Measurements from ENCODE around the gene CAPZB.

Gene CAPZB

DNA sequence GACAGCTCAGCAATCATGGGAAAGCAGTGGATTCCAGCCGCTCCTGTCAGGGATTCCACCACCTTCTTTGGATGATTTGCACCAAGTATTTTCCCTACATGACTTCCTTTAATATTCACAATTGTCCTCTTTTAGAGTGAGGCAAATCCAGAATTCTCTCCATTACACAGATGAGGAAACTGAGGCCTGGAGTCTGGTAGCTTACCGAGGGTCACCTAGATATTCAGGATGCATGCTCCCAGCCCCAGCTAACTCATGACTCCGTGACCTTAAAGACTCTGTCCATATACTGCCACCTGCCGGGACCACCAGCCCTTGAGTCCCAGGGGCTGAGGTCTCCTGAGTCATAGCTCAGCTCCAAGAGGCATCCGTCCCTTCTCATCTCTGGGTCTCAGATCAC lies 80.6 kb downstream of the CAPZB start:
- no peak for DNase-seq

DNA sequence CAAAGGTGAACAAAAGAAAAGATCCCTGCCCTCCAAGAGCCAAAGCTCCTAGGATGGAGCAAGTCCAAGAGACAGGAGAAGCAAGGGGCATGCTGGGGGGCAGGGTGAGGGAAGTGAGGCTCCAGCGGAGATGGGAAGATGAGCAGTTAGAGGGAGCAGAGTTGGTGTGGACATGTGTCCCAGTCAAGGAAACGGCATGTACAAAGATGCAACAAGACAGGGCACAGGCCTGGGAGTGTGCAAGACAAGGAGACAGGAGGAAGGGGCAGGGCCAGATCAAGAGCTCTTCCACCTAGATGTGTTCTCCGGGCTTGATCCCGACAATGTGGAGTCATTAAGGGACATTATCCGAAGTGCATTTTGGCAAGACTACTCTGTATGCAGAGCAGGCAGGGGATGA lies 82.1 kb downstream of the CAPZB start:
- no peak for DNase-seq

DNA sequence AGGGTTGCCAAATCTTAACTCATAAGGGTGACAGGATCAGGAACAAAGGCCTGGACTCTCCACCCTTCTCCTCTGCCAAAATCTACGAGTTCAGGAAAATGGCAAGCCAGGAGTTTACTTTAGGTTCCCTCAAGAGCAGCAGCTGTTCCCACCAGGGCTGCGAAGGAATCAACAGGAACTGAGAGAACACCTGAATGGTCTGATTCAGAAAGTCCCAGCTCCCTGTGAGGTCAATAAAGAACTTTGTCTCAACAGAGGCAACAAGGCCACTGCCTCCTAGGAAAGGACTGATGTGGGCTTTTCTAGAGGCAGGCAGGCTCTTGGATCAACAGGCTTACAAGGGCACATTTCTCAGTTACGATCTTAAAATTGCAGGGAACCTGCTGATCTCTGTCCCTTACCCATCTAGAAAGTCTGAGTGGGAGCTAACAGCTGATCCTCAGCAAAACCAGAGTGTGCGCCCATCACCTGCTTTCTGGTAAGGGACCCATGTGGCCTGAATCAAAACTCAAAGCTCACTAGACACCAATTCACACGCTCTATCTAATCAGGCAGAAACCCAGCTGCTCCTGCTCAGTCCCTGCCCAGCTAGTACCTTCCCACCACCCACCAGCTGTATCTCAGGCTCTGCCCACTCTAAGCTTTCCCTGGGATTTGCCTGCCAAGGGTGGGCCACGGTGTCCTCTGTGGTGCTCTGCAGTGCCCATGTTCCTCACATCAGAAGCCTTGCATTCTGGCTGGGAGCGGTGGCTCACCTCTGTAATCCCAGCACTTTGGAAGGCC lies 83.1 kb downstream of the CAPZB start:
- no peak for DNase-seq

DNA sequence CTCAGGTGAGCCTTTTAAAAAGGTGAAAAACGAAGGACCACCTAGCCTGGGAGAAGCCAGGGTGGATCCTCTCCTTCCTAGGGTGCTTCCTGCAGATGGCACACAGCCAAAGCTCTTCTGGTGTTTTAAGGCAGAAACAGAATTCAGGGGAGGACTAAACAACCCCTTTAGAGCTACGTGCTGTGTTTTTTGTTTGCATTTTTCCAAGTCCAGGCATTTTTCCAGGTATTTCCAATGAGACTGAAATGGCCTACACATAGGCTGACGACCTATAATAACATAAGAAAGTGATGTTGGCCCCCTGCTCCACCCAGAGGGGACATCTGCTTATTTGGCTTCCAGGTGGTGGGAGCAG lies 83.8 kb downstream of the CAPZB start:
- DNase-seq: no peak

DNA sequence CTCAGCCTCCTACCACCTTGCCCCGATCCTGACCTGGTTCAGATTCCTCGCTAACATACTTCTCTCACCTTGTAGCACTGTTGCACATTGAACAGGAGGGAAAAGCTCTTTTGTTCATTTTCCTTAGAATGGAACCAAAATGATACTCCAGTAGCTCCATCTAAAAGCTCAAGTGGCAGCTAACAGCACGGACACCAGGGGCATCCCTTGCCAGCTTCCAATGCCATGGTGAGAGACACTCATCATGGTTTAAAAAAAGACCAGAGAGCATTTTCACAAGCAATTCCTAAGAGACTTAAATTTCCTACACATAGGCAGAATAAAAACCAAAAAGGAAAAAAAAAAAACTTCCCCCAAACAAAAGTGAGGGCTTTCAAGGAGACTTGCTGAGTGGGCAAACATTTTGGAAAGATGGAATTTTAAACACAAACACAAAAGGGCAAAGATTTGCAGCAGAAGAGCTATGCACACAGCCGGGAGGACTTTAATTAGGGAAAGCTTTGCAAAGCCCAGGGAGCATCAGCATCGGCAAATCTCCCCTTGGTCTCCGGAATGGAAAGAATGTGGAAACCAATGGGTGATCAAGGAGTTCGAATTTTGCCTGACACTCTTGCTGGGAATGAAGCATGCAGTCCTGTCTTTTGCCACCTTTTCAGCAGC lies 84.3 kb downstream of the CAPZB start:
- no peak for DNase-seq

- DNase-seq: no peak
Measured at GRCh38 chr1:19400192-19400611, 85.1 kb downstream of the CAPZB start.

GRCh38 chr1:19398309-19398760 lies 87.0 kb downstream of the CAPZB start:
- DNase-seq: no peak

DNA sequence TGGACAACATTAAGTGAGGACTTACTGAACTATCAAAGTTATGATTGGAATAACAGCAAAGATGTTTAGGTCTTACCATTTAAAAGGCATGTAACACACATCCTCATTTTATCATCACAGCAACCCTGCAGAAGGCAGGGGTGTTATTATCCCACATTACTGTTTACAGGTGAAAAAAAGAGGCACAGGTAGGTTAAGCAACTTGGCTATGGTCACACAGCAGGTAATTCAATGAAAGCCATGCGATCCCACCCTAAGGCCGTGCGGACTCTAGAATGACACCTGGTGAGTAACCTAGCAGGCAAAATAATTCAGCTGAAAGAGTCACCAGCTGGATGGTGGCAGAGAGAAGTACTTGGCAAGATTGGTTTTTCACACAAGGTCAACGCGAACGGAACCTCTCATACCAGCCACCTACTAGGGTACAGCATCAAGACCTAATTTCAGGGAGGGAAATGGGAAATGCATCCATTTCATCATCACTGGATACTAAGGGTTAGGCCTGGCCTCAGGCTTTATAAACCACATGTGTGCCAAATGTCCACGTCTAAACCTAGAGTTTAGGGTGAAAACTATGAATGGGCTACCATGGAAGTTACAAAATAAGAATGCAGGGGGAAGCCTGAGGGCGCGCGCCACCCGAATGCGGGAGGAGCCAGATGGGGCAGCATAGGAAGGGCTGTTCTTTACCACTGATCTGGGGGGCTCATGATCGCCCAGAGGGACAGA lies 88.0 kb downstream of the CAPZB start:
- DNase-seq: no peak

DNA sequence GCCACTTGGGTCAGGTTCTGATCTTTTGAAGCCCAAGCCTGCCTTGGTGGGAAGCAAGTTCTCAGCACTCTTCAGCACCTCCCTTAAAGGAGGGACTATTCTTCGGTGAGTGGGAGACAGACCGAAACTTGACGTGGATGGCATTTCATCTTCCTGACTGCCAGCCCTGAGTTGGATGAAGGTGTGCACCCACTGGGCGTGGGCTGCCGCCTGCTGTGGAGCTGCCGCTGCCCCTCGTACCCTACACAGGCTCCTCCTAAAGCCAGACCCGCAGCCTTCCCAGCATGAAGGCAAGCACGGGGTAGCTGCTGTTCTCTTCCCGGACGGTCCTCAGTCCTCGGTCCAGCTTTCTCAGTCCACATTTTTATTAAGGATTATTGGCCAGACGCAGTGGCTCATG lies 89.1 kb downstream of the CAPZB start:
- no peak for DNase-seq

DNA sequence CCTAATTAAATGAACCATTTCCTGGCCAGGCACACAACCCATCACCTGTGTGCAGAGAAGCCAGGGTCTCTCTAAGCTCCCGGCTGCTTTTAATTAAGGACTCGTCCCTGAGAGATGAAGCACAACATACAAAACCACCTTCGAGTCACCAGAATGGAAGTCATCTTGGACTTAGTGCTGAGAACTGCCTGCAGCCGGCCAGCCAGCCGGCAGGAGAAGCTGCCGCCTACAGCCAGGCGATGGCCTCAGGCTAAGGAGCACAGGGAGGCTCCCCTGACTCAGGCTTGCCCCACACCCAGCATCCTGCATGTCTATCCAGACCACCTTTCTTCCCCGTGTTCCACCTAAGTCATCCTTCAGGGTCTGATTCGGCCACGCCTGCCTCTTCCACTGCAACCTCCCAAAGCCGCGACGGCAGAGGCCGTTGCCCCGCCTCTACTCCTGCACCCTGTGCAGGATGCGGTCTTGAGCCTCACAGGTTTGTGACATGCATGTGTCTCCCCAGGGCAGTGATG lies 89.6 kb downstream of the CAPZB start:
- DNase-seq: no peak

GRCh38 chr1:19393046-19393445 lies 92.3 kb downstream of the CAPZB start:
- DNase-seq: no peak

GRCh38 chr1:19392221-19392620 lies 93.1 kb downstream of the CAPZB start:
- no peak for DNase-seq

- DNase-seq: no peak
Measured at GRCh38 chr1:19391596-19391981, 93.8 kb downstream of the CAPZB start.

DNA sequence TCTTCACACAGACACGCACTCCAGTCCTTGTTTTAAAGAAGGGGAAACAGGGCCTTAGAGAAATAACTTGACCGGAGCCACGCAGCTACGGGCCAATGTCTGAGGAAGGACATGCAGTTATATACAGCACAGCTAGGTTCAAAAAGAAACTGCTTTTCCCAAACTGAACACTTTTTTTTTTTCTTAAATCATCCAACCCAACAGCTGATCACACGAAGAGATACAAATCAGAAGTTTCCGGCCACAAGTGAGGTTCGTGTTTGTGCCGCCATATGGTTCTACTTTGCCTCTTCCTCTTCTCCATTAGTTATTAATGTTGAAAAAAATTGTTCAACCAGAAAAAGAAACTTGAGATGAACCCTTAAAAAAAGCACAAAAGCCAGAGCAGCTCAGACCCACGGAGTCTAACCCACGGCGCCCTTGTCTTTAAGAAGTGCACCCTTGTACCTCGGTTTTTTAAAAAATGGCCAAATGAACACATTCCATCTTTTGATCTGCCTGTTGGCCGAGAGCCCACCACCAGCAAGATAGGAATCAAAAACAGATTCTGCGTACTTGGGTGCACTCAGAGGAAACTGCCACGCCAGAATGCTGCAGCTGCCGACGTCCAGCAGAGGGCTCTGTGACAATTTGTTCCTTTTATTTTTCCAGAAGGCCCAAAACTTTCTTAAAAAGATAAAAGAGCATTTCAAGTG lies 94.3 kb downstream of the CAPZB start:
- DNase-seq: peak; percentile 64 to 80

DNA sequence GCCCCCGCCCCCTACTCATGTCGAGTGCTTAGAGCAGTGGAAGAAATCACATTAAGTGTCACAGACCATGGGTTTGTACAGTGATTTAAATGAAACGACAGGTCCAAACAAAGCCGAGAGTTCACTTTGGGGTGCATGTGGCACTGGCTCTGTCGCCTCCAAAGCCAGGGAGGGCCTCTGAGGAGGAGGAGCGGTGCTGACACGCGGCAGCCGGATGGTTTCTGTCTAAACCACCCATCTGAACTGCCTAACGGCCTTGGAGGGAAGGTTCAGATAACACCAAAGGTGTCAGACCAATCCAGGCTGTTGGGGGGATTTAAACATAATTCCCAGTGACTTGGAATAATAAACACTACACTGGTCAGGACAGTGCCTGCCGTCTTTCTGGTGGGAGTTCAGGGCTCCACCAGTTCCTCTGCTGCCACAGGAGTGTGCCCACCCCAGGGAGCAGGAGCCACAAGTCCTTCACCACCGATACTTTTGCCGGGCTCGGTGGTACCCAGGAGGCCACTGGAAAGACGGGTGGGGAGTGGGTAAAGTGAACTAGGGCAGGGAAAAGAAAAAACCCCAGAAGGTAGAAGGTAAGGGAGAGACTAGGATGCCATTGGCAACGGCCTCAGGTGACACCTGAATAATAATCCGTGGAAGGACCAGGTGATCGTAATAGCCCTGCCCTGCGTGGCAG lies 95.0 kb downstream of the CAPZB start:
- DNase-seq: no peak

DNA sequence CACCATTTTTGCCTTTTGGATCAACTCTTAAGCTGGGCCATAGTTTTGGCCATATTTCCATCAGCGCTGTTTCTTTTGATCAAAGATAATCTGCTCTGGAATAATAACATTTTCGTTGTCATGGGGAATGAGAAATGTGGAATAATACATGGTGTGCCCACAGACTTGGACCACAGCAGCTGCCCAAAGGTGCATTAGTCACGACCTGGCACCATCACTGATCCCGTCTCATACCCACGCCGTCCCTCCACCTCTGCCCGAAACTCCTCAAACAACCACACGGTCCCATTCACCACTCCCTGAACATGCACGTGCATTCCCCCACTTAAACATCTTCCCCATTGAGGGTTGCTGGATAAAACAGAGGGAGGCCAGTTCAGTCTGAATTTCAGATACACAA lies 96.4 kb downstream of the CAPZB start:
- DNase-seq: no peak

- DNase-seq: no peak
Measured at GRCh38 chr1:19387045-19387467, 98.3 kb downstream of the CAPZB start.

GRCh38 chr1:19385869-19386591 lies 99.3 kb downstream of the CAPZB start:
- DNase-seq: no peak

- no peak for DNase-seq
Measured at GRCh38 chr1:19385221-19385620, 100.1 kb downstream of the CAPZB start.

GRCh38 chr1:19384772-19385187 lies 100.6 kb downstream of the CAPZB start:
- DNase-seq: no peak

GRCh38 chr1:19384113-19384512 lies 101.2 kb downstream of the CAPZB start:
- DNase-seq: no peak

- no peak for DNase-seq
Measured at GRCh38 chr1:19382222-19382621, 103.1 kb downstream of the CAPZB start.

All from CD4-positive, alpha-beta T cell treated with Interleukin-4 for 1 hour (primary cell).